ENCODE results near the gene JKAMP.

The JKAMP gene

GRCh38 chr14:59483819-59484638 is at the start of gene JKAMP, which contains the start of gene L3HYPDH:
Gene JKAMP (plus strand): TSS chr14:59484517. CDS start chr14:59484590, 73 bp downstream.
Gene L3HYPDH (minus strand): TSS chr14:59484408. CDS start chr14:59484316, 92 bp downstream.
- no peaks in the 10 kb centered on the region for H3K36me3 ChIP-seq (replicated peaks; ENCODE audit: insufficient read depth, low read length)

GRCh38 chr14:59435101-59435500 is 49.2 kb upstream of the JKAMP start:
- no peaks in the 10 kb centered on the region for H3F3A ChIP-seq (ENCODE audit: insufficient read depth, low read length)

More at GRCh38 chr14:59483819-59484638, at the start of gene JKAMP, which contains the start of gene L3HYPDH:
- H3K9ac ChIP-seq (ENCODE audit: low read length): peak within 1 kb of the TSS; percentile 72
- no peaks in the 10 kb centered on the region for H3F3A ChIP-seq (ENCODE audit: insufficient read depth, low read length)
- peaks cover 16% of the 10 kb centered on the region for H3K79me2 ChIP-seq (ENCODE audit: low read length)
- TF ChIP-seq CTCF (IDR thresholded peaks at IDR 0.05; ENCODE audit: low read length): peak; percentile 43
- TF ChIP-seq EZH2 (optimal IDR thresholded peaks at IDR 0.05; ENCODE audit: low read depth, low read length): no peak
- peak within 1 kb of the TSS; percentile 88 for H3K4me3 ChIP-seq (ENCODE audit: low read length)
- H4K20me1 ChIP-seq (ENCODE audit: insufficient read depth, low read length): no peaks in the 10 kb centered on the region
- H2AFZ ChIP-seq (ENCODE audit: low read length): peak within 1 kb of the TSS; percentile 75
- no peaks in the 10 kb centered on the region for H3K9me3 ChIP-seq (replicated peaks; ENCODE audit: insufficient read depth, low read length)
- H3K4me2 ChIP-seq (ENCODE audit: low read depth, low read length): peak within 1 kb of the TSS; percentile 83
- DNase-seq: peak; percentile 91
- no peaks in the 10 kb centered on the region for H3K9me2 ChIP-seq (replicated peaks; ENCODE audit: insufficient read depth, low read length)
- H3K27me3 ChIP-seq (replicated peaks; ENCODE audit: insufficient read depth, low read length): no peaks in the 10 kb centered on the region
- H3K27ac ChIP-seq (ENCODE audit: low read length): peak within 1 kb of the TSS; percentile 62; the same call in 1 of the 2 replicates
- 0 out of 2 replicates have a peak, but pooled peaks cover 4% of the 10 kb centered on the region for H3K4me1 ChIP-seq (ENCODE audit: low read length)

GRCh38 chr14:59435987-59436386 is 48.3 kb upstream of the JKAMP start:
- Histone ChIP-seq H3K79me2 (ENCODE audit: low read length) (no peaks in the 10 kb centered on the region), H3K4me1 (ENCODE audit: low read length) (no peaks in the 10 kb centered on the region), H3K9ac (ENCODE audit: low read length) (no peak overlapping the region), H3K27ac (ENCODE audit: low read length) (no peak overlapping the region), H3K36me3 (replicated peaks; ENCODE audit: insufficient read depth, low read length) (no peaks in the 10 kb centered on the region), H4K20me1 (ENCODE audit: insufficient read depth, low read length) (no peaks in the 10 kb centered on the region), H3K9me2 (replicated peaks; ENCODE audit: insufficient read depth, low read length) (no peaks in the 10 kb centered on the region), H3F3A (ENCODE audit: insufficient read depth, low read length) (no peaks in the 10 kb centered on the region), H3K4me2 (ENCODE audit: low read depth, low read length) (no peak overlapping the region), H3K4me3 (ENCODE audit: low read length) (no peak overlapping the region), H3K9me3 (replicated peaks; ENCODE audit: insufficient read depth, low read length) (no peaks in the 10 kb centered on the region), H3K27me3 (replicated peaks; ENCODE audit: insufficient read depth, low read length) (no peaks in the 10 kb centered on the region), H2AFZ (ENCODE audit: low read length) (no peak overlapping the region)
- TF ChIP-seq EZH2phosphoT487 (IDR thresholded peaks at IDR 0.05; ENCODE audit: low read length) (no peak), EZH2 (optimal IDR thresholded peaks at IDR 0.05; ENCODE audit: low read depth, low read length) (no peak), CTCF (IDR thresholded peaks at IDR 0.05; ENCODE audit: low read length) (no peak)
- DNase-seq: no peak

More at GRCh38 chr14:59435101-59435500, 49.2 kb upstream of the JKAMP start:
- Histone ChIP-seq H3K4me2 (ENCODE audit: low read depth, low read length) (no peak overlapping the region), H3K79me2 (ENCODE audit: low read length) (no peaks in the 10 kb centered on the region), H3K4me3 (ENCODE audit: low read length) (no peak overlapping the region), H3K27me3 (replicated peaks; ENCODE audit: insufficient read depth, low read length) (no peaks in the 10 kb centered on the region), H3K9me2 (replicated peaks; ENCODE audit: insufficient read depth, low read length) (no peaks in the 10 kb centered on the region), H2AFZ (ENCODE audit: low read length) (no peak overlapping the region), H4K20me1 (ENCODE audit: insufficient read depth, low read length) (no peaks in the 10 kb centered on the region), H3K27ac (ENCODE audit: low read length) (no peak overlapping the region), H3K36me3 (replicated peaks; ENCODE audit: insufficient read depth, low read length) (no peaks in the 10 kb centered on the region), H3K9ac (ENCODE audit: low read length) (no peak overlapping the region), H3K4me1 (ENCODE audit: low read length) (no peaks in the 10 kb centered on the region), H3K9me3 (replicated peaks; ENCODE audit: insufficient read depth, low read length) (no peaks in the 10 kb centered on the region)
- TF ChIP-seq EZH2 (optimal IDR thresholded peaks at IDR 0.05; ENCODE audit: low read depth, low read length) (no peak), CTCF (IDR thresholded peaks at IDR 0.05; ENCODE audit: low read length) (no peak), EZH2phosphoT487 (IDR thresholded peaks at IDR 0.05; ENCODE audit: low read length) (no peak)
- no peak for DNase-seq
